PC-3 (cell line): ENCODE data around the gene DLX2. TPM values are rescaled to one million over a fixed set of nuclear protein-coding genes. Genes with fewer than 3 reads are reported as not detected.
"Not testable (repeated sequence)": the region's sequence is repeated elsewhere in the genome, so short reads cannot be mapped to it uniquely, and the experiment has no call there.

Experiments used
- ATAC-seq: fragments of 200-7000 bp; cut with Tn5 transposase; 2 replicates; pipeline ENCODE4 v1.9.1; 2020; ENCODE audit warnings: mild to moderate bottlenecking, moderate library complexity
- BruUV-seq: library from RNA; stranded (reverse); fragments of 400-500 nt; replicated peaks from 2 replicates; lab custom pipeline; 2021; lab: Mats Ljungman, UMichigan
- CTCF ChIA-PET: fragments of 300-600 bp; sonication (Branson Sonifier 250); formaldehyde crosslinking; loops from one replicate; lab custom pipeline; 2022; ENCODE audit warnings: antibody characterized with exemption; lab: Charles Lee
- POLR2A ChIA-PET: fragments of 300-600 bp; sonication (Branson Sonifier 250); formaldehyde crosslinking; loops from one replicate; lab custom pipeline; 2022; ENCODE audit warnings: antibody characterized with exemption; ENCODE audit not compliant: unreplicated experiment; lab: Charles Lee
- DNase-seq: peaks from one replicate; pipeline ENCODE4 v3.0.0-alpha.2; 2015
- H2AFZ ChIP-seq: fragments of 300-600 bp; sonication (generic); 2 replicates; pipeline ENCODE4 v1.6.0; 2016; ENCODE audit warnings: antibody characterized with exemption, low read length
- H3F3A ChIP-seq: fragments of 300-600 bp; sonication (generic); one replicate; pipeline ENCODE4 v1.6.0; 2017; ENCODE audit warnings: antibody characterized with exemption, low read length, control low read depth, mild to moderate bottlenecking; ENCODE audit not compliant: unreplicated experiment
- H3K27ac ChIP-seq: fragments of 300-600 bp; sonication (generic); 2 replicates; pipeline ENCODE4 v1.5.1; 2016; ENCODE audit warnings: mild to moderate bottlenecking, low read length
- H3K27me3 ChIP-seq: fragments of 300-600 bp; sonication (generic); 2 replicates; pipeline ENCODE4 v1.6.1; 2016; ENCODE audit warnings: low read length, mixed read lengths
- H3K36me3 ChIP-seq: fragments of 300-600 bp; sonication (generic); 2 replicates; pipeline ENCODE4 v1.6.1; 2016; ENCODE audit warnings: low read depth, mixed run types, low read length, mixed read lengths
- H3K4me1 ChIP-seq: fragments of 300-600 bp; sonication (generic); 2 replicates; pipeline ENCODE4 v1.5.1; 2016; ENCODE audit warnings: low read length; ENCODE audit not compliant: insufficient read depth
- H3K4me2 ChIP-seq: fragments of 300-600 bp; sonication (generic); 2 replicates; pipeline ENCODE4 v1.6.0; 2016; ENCODE audit warnings: low read length
- H3K4me3 ChIP-seq: fragments of 300-600 bp; sonication (generic); 2 replicates; pipeline ENCODE4 v1.5.1; 2016; ENCODE audit warnings: mild to moderate bottlenecking, low read length, mixed read lengths
- H3K79me2 ChIP-seq: fragments of 300-600 bp; sonication (generic); 2 replicates; pipeline ENCODE4 v1.6.1; 2017; ENCODE audit warnings: low read length, mixed read lengths
- H3K9ac ChIP-seq: fragments of 300-600 bp; sonication (generic); 2 replicates; pipeline ENCODE4 v1.6.0; 2016; ENCODE audit warnings: mild to moderate bottlenecking, low read length
- H3K9me2 ChIP-seq: fragments of 300-600 bp; sonication (generic); replicated peaks from 2 replicates; pipeline ENCODE4 v1.6.1; 2016; ENCODE audit warnings: mixed run types, low read length, mixed read lengths
- H3K9me3 ChIP-seq: fragments of 300-600 bp; sonication (generic); 2 replicates; pipeline ENCODE4 v1.6.1; 2016; ENCODE audit warnings: low read length, mixed read lengths
- H4K20me1 ChIP-seq: fragments of 300-600 bp; sonication (generic); 2 replicates; pipeline ENCODE4 v1.6.1; 2016; ENCODE audit warnings: low read length, mixed read lengths
- CTCF ChIP-seq: fragments of 300-600 bp; sonication (generic); conservative IDR thresholded peaks from 2 replicates; pipeline ENCODE4 v1.5.1; 2017; ENCODE audit warnings: antibody characterized with exemption, low read depth, mild to moderate bottlenecking, low read length
- EZH2 ChIP-seq: fragments of 300-600 bp; sonication (generic); IDR thresholded peaks from one replicate; pipeline ENCODE4 v1.6.1; 2017; ENCODE audit warnings: antibody characterized with exemption, mild to moderate bottlenecking, low read length; ENCODE audit not compliant: unreplicated experiment
- EZH2phosphoT487 ChIP-seq: fragments of 300-600 bp; sonication (generic); IDR thresholded peaks from 2 replicates; pipeline ENCODE4 v1.6.1; 2018; ENCODE audit warnings: mild to moderate bottlenecking, antibody characterized with exemption, low read length, borderline replicate concordance
- intact Hi-C: fragments of 100-400 bp; cut with micrococcal nuclease; formaldehyde crosslinking; loops from 2 replicates; pipeline ENCODE4 v1.9.0; 2023
- total RNA-seq: library from RNA; depleted of rRNA; stranded (reverse); fragments of >200 nt; gene quantifications from 2 replicates; pipeline ENCODE4 v1.2.3, GENCODE V29; 2014

The DLX2 gene
- total RNA-seq, 1 experiment from 2014 or later = 1.4 TPM

DNA sequence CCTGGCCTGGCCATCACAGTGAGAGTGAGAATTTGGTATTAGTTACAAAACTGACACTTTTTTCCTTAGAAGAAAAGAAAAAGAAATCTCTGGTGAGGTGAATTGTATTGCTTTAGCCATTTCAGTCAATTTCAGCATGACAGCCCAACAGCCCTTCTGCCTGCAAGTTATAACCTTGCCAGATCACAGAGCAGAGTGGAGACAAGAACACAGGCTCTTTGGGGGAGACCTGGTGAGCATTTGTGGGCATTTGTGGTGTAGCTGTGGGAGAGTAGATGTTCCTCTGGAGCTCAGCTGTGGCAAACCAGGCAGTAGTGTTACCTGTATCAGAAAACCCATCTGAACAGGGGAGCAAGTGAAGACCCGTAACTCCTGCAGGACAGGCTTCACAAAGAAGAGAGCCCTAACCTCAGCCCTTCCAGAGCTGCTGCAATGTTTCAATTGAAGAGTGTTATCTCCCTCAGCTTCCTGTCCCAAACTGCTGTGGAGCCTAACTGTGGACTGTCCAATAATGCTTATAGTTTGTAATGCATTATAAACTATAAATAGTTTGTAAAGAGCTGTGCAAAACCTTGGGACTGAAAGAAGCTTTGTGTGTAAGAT lies 40.2 kb downstream of the DLX2 start:
- no peak for TF ChIP-seq EZH2
- no peak for TF ChIP-seq EZH2phosphoT487
- TF ChIP-seq CTCF = no peak
- Histone ChIP-seq H3K9me2 (no peaks in the 10 kb centered on the region), H2AFZ (no peak overlapping the region), H4K20me1 (no peaks in the 10 kb centered on the region), H3K4me3 (no peak overlapping the region), H3K36me3 (no peaks in the 10 kb centered on the region), H3K27me3 (no peaks in the 10 kb centered on the region), H3K9me3 (no peaks in the 10 kb centered on the region), H3K4me1 (no peaks in the 10 kb centered on the region), H3K27ac (no peak overlapping the region), H3K4me2 (no peak overlapping the region), H3F3A (no peaks in the 10 kb centered on the region), H3K79me2 (no peaks in the 10 kb centered on the region), H3K9ac (no peak overlapping the region)
- no TSS peak for BruUV-seq
- ChIA-PET POLR2A (interaction anchor here (0.6 kb wide), 1 partner anchor 84 kb away, joined by 3 read pairs; no protein-coding TSS in a partner anchor), CTCF (no interaction called here)
- intact Hi-C loops = no loop called here
- no peak for DNase-seq
- ATAC-seq = no peak

GRCh38 chr2:172060118-172060517 lies 42.6 kb downstream of the DLX2 start:
- H3K36me3 ChIP-seq, POLR2A ChIA-PET, H2AFZ ChIP-seq, H3K9me2 ChIP-seq, ATAC-seq, H3K4me2 ChIP-seq, H3K27ac ChIP-seq, H3K27me3 ChIP-seq, DNase-seq, H3F3A ChIP-seq, H4K20me1 ChIP-seq, H3K9ac ChIP-seq, H3K4me1 ChIP-seq, intact Hi-C loops, H3K9me3 ChIP-seq, H3K4me3 ChIP-seq, BruUV-seq, H3K79me2 ChIP-seq: not testable (repeated sequence)
- CTCF ChIA-PET = interaction anchor here (1.1 kb wide), 1 partner anchor 46 kb away, joined by 8 read pairs; no protein-coding TSS in a partner anchor

- no peak overlapping the region for H3K9ac ChIP-seq
- H3K4me2 ChIP-seq = no peak overlapping the region
- no peaks in the 10 kb centered on the region for H3K36me3 ChIP-seq
- H3K4me3 ChIP-seq = no peak overlapping the region
- no peaks in the 10 kb centered on the region for H3K4me1 ChIP-seq
- no TSS peak for BruUV-seq
- no peaks in the 10 kb centered on the region for H3K9me3 ChIP-seq
- no peaks in the 10 kb centered on the region for H3K9me2 ChIP-seq
- no peaks in the 10 kb centered on the region for H3K27me3 ChIP-seq
- POLR2A ChIA-PET = no interaction called here
- no peaks in the 10 kb centered on the region for H4K20me1 ChIP-seq
- DNase-seq = no peak
- no peak overlapping the region for H3K27ac ChIP-seq
- intact Hi-C loops = no loop called here
- TF ChIP-seq CTCF = no peak
- TF ChIP-seq EZH2 = no peak
- no peak for TF ChIP-seq EZH2phosphoT487
- CTCF ChIA-PET = no interaction called here
- no peaks in the 10 kb centered on the region for H3F3A ChIP-seq
- ATAC-seq = no peak
- H3K79me2 ChIP-seq = no peaks in the 10 kb centered on the region
- H2AFZ ChIP-seq = no peak overlapping the region
These were observed 44.0 kb downstream of the DLX2 start for GRCh38 chr2:172058660-172059059.
